GM18517 (cell line): Measurements from ENCODE around the gene ATRN.

Experiments
- ATAC-seq: cut with Tn5 transposase; IDR thresholded peaks from one replicate; pipeline ENCODE4 v1.9.1; 2021; ENCODE audit warnings: mild to moderate bottlenecking, moderate library complexity; ENCODE audit not compliant: unreplicated experiment

The ATRN gene

DNA sequence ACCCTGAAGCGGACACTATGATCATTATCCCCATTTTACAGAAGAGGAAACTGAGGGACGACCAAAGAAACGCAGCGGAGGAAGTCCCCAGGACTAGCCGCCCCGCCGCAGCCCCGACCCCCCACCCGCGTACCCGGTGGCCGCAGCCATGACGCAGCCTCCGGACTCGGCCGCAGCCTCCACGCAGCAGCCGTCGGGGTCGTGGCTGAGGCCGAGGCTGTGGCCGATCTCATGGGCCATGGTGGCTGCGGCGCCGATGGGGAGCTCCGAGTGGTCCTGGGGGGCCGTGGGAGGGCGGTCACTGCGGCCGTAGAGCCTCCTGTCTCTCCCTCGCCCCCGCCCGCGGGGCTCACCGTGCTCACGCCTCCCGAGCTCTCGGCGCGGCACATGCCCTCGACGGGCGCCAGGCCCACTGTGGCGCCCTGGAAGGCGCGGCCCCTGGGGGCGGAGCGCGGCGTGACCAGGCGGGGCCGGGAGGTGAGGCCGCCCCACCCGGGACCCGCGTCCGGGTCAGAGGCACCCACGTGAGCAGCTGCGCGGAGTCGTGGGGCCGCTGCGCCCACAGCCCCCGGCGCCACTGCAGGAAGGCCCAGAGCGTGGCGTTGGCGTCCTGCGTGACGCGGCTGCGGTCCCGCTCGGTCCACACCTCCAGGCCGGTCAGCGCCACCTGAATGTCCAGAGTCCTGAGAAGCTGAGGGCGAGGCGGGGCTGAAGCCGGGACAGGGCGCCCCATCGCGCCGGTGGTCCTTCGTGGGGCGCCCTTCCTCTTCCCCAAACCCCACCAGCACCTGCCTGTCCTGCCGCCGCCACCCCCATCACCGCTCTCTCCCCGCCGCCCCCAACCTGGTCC lies 202.6 kb downstream of the ATRN start:
- ATAC-seq, result no peak

DNA sequence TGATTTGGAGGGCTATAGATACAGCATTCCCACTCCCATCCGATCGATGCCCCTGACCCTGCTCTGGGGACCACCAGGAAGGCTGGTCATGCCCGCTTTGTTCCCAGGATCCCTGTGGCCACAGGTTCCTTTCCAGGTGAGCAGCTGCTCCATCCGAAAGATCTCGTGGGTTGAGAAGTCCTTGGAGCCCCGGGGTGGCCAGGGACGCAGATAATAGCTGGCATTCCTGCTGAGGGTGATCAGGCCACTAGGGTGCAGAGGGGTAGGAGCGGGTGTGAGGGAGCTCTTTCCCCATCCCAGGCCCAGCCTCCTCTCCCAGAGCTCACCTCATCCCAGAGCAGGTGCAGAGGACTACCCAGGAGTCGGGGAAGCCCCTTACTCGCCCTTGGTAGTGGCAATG lies 203.6 kb downstream of the ATRN start:
- ATAC-seq, result no peak

DNA sequence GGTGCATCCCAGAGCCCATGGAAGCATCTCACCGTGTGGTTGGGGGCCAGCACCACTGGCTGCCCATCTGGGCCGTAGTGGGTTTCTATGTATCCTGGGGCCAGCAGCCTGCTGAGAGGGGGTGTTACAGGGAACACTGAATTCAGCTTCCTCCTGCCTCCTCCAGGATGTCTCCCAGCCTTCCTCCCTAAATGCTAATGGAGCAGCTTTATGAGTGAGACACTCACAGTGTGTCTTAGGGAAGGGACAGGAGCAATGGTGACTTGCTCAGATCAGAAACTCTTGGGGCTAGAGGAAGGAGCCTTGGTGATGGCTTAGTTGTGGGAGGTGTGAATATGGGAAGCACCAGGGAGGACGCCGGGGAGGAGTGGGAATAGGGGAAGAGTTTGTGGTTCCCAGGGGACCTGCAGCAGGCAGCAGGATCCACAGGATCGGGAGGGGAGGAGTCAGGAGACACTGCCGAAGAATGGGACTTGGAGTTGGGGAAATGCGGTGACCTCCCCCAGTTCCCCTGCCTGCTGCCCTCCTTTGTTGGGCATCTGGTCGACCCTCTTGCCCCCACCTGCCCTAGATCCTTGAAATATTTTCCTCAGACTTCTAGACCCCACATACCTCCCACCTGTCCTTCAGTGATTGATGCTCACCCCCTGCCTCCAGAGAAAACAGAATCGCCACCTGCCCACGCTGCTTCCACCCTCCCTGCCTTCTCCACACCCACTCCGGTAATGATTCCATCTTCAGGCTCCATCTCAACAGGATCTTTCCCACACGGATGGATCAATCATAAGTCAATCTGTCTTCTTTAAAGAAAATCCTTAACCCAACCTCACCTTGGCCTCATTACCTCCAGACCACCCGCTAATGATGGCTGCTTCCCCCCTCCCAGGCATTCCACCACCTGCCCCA lies 204.4 kb downstream of the ATRN start:
- no peak for ATAC-seq

DNA sequence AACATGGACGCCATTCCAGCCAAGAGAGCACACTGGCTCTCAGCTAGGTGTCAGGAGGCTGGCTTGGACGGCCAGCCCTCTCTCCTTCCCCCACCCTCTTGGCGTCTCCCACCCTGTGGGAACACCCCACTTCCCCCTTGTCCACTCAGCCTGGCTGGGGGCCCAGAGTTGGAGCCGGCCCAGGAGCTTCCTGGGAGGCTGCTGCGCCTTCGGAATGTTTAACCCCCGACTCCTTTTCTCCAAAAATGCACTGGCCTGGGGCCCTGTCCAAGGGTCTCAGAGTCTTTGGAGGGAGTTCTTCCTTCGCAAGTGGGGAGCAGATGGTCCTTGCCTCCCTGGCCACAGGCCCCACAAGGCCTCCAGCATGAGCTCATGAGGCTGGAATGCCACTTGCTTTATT lies 206.9 kb downstream of the ATRN start:
- ATAC-seq, result no peak

DNA sequence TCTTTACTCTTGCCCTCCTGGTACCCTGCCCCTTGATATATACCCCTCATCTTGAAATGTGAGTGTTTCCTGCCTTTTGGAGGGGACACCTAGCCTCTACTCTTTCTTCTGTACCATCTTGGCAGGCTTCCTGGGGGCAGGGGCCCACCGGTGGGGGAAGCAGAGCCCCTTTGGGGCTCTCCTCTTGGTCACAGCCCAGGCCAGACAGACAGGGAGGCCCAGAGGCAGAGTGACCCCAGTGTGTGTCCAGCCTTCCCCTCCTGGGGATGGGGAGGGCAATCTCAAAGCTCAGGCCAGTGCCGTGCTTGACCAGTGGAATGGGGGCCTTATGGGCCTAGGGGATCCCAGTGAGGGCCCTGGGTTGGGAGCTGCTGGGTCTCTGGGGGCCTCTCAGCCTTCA lies 207.4 kb downstream of the ATRN start:
- no peak for ATAC-seq

DNA sequence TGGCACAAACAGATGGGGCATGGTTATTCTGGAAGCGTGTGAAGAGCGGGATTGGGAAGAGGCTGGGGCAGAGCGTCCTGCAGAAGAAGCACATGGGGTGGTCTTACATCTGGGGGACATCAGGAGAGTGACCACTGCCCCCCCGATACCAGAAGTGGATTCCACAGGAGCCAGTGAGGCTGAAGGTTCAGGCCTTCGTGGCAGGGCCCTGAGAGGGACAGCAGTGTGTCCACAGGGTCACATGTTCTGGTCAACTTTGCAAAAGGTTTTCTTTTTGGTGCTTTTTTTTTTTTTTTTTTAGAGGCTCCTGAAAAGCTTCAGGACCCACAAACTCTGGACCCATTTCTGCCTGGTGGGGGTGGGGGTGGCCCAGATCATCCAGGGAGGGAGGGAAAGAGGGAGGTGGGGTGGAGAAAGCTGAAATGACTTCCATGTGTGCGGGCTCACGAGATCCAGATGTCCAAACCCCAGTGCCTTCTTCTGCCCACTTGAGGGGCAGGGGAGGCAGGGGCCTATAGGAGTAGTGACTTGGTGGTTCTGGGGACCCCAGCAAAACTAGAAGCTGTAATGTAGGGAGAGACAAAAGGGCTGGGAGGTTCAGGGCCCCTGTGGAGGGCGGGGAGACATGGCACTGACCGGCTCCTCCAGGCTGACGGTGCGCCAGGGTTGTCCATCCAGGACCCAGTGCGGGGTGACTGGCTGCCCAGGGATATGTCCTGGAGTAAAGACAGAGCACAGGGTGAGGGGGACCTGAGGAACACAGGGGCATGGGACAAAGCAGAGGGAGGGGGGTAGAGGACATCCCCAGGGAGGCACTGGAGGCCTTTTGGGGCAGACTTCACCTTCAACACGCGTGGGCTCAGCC lies 208.3 kb downstream of the ATRN start:
- no peak for ATAC-seq

DNA sequence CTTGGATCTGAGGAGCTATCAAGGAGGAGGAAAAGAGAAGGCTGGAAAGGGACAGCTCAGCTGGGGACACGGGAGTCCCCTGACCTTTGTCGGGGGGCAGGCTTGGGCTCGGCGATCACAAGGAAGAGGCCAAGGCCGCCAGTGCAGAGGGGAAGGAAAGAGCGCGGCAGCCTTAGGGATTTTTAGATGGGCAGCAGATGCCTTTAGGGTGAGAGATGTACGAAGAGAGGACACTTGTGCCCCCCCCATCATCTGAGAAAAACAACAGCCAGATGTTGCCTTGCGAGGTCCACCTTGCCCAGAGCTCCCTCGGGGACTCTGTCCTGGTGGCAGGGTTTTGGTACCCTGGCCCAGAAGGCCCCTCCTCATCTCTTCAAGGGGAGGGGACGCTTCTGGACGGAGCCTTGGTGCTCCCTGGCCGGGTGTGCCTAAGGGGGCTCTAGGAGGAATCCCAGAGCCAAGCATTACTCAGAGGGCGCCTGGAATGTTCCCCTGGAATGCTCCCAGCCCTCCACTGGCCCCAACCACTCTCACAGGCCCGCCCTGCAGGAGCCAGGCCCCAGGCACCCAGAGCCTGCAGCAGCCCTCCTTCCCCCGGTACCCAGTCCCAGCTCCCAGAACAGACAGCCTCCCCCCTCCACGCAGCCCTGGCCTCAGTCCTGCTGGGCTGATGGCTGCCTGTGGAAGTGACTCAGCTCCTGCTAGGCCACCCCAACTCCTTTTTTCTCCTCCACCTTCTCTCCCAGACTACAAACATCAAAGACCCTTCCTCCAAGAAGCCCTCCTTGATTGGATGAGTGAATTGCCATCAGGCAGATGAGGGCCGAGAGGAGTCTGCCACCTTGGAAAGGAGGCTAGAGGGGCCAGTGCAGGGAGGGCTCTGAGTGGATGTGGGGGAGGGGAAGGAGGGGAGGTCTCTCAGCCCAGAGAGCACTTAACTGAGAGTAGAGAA lies 209.2 kb downstream of the ATRN start:
- no peak for ATAC-seq

DNA sequence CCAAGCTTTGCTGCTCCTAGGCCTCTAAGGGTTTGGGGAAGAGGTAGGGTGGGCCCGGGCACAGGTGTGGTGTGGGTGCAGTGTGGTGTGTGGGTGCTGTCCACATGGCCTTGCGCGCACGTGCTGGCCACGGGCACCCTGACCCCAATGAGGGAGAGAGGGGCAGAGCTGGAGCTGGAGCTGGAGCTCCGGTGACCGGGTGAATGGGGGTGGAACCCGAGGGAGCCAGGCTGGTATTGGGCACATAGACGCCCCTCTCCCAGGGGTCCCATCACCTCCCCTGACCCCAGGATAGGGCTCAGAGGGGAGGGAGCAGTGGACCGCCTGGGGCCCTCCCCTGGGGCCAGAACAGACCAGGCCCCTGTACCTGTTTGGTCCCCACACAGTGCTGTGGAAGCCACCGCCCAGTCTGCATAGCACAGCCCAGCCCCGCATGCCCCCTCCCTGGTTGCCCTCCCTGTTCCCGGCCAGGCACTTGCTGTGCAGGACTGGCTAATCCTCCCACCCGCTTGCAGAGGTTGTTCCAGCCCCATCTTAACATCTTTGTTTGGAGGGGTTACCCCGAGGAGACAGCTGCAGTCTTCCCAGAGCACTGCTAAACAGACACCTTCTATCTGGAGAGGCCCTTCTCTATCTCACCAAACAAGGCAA lies 210.0 kb downstream of the ATRN start:
- no peak for ATAC-seq

DNA sequence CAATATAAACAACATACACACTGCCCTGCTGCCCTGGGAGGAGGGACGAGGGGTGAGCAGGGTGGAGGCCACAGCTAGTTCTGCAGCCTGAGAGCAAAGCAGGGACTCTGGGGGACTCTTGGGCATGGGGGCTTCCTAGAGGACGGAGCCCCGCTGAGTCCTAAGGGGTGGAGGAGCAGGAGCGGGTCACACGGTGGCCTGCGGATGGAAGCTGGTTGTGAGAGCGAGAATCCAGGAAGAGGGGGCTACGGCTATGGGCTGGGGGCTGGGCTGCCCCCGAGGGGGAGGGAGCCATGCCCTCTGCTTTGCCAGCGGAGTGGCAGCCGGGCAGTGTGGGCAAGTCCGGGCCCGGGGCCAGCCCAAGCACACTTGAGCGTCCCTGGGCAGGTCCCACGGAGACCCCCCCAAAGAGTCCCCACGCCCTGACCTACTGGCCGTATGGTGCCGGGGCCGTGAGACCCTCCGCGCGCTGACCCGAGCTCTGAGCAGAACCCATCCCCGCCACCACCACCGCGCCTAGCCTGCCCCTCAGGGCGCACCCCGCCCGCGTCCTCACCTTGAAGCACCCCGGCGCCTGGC lies 210.6 kb downstream of the ATRN start:
- no peak for ATAC-seq

DNA sequence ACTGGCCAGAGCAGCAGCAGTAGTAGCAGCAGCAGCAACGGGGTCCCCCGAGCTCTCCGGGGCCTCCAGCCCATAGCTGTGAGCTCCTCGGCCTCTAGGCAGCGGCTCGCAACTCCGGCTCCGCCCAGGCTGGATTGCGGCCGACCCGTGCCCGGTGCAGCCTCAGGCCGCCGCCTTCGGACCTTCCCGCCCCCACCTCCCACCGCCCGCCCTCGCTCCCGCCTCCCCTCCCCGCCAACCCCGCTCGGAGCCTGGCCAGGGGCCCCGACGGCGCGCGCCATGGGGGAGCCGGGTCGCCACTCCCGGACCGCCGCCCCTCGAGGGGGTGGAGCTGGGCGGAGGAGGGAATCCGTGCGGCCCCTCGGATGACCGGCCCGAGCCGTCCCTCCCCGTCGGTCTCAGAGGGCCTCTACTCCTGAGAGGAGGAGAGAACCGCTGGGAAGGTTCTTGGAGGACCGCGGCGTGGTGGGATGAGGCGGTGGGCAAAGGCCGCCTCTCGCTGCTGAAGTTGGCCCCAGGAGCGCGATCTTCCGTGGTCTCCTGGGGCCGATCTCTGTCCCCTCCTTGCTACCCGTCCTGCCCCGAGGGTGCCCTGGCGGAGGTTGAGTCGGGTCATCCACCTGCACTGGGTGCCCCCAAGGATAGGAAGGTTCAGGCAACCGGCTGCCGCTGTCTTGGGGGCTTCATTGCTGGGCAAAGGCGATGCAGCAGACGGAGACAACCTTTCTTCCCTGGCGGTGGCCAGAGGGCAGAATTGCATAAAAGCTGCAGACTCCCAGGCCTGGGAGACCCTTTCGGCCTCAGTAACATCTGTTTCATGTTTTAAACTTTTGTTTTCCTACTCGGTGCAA lies 211.3 kb downstream of the ATRN start, which contains the start of gene ADAM33:
Gene ADAM33 (minus strand): TSS at position 80 of the 851 bp plus-strand sequence. CDS start 6 bp downstream, at position 74.
- ATAC-seq, result no peak

DNA sequence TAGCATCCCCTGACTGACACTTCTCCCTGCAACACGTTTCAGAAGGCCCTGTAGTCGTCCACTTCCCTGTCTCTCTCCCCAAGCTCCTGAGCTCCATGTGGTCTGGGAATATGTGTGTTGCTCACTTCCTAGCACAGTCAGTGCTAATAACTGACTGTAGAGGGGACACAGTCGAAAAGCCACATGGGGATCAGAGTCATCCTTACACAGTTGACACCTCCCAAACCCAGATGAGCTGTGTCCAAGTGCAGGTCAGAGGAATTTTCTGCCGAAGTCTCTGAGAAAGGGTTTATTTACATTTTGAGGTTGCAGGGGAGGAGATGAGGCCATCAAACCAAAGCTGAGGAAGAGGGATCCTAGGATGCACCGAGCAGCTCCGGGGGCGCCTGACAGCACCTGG lies 214.5 kb downstream of the ATRN start:
- no peak for ATAC-seq

DNA sequence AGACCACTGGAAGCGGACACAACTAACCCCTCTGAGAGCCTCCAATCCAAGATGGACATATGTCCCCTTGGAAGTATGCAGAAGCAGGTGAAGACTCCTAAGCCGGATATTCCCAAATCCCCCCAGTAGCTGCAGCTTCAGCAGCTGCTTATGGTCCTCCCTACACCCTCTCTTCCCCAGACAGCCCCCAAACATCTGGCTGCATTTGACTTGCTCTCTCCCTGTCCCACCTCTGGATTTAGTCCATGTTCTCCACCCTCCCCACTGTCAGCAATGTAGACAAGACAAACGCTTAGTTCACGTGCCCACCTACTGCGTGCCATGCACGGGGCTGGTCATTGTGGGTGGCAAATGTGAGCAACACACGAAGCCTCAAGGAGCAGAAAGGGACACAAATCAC lies 215.6 kb downstream of the ATRN start:
- no peak for ATAC-seq

DNA sequence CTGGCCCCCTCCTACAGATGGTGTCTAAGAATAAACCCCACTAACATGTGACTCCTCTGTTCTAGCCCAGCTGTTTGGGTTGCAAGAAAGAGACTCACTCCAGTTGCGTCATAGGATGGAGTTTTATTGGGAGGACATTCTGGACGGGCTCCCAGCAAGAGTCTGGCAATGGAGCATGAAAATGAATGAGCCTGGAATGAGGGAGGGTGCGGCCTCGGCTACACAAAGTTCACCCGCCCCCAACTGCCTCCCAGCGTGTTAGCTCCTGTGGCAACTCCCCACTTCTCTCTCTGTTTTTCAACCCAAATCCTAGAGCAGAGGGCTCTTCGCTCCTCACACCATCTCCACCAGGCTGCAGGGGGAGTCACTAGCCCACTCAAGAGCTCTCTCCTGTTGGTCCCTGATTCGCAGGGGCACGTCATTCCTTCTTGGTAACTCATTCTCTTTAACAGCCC lies 216.1 kb downstream of the ATRN start:
- ATAC-seq, result no peak

DNA sequence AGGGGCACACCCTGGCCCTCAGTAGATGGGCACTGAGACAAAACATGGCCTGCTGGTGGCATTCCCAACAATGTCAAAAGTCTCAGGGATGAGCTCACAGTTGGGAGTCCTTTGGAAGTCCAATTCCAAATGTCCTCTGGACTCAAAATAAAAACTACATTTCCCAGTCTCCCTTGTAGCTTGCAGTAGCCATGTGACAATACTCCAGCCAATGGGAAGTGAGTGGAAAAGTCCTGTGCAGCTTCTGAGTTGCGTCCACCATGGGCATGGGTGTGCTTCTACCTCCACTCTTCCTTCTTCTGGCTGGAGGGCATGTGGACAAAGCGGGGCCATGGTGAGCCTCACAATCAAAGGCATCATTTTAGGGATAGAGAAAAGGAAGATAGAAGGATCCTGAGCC lies 216.8 kb downstream of the ATRN start:
- no peak for ATAC-seq

DNA sequence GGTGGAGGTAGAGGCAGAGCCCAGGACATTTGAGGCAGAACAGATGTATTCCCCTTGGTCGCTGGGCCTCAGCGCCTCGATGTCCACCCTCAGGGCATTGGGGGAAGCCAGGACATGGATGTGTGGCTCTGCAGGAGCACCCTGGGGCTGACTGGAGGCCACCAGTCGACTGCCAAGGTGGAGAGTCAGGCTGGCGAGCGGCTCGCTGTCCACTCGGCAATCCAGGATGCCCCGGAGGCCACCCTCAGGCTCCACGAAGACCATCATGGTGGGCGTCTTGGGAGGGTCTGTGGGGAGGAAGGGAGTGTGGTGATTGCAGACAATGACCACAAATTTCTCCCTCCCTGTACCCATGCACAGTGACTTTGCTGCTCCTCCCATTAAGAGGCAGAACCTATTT lies 219.2 kb downstream of the ATRN start:
- ATAC-seq, result no peak

DNA sequence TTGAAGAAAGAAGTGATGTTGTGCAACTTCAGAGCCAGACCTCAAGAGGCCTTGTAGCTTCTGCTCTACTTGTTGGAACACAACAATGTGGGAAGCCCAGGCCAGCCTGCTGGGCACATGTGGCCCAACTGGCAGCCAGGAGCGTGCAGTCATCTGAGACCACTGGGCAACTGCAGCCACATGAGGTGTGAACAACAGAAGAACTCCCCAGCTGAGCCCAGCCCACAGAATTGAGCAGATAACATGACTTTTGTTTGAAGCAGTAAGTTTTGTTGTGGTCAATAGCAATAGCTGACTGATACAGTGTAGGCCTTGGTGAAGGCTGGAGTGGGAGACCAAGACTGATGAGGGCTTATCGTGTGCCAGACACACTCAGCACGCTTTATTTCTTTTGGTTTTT lies 219.6 kb downstream of the ATRN start:
- no peak for ATAC-seq

DNA sequence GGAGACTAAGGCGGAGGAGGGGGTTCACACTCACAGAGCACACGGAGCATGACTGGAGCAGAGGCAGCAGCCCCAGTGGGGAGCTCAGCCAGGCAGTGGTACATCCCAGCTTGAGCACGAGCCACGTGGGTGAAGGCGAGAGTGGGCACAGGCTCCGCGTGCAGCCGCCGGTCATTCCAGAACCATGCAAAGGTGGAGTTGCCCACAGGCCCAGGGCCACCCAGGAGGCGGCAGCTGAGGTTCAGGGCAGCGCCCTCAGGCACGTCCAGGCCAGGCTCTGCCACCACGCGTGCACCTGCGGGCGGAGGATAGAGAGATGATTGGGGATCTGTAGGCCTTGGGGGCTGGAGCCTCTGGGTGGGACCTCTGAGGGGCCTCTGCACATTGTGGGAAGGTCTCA lies 220.5 kb downstream of the ATRN start:
- ATAC-seq, result no peak

DNA sequence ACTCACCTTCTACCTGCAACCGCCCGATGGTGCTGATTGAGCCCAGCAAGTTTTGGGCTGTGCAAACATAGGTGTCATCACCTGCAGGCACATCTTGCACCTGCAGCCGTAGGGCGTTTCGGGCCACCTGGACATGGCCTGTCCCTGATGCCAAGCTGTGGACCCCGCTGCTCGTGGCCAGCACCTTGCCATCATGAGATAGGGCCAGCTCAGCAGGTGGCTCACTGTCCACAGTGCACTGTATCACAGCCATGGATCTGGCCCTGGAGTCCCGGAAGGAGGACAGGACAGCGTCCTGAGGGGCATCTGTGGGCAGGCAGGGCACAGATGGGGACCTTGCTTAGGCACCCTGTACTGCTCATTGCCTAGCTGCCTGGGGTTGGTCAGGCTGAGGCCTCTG lies 221.1 kb downstream of the ATRN start:
- ATAC-seq, result no peak
